ENCODE results near the gene PHLPP1.

Gene PHLPP1

DNA sequence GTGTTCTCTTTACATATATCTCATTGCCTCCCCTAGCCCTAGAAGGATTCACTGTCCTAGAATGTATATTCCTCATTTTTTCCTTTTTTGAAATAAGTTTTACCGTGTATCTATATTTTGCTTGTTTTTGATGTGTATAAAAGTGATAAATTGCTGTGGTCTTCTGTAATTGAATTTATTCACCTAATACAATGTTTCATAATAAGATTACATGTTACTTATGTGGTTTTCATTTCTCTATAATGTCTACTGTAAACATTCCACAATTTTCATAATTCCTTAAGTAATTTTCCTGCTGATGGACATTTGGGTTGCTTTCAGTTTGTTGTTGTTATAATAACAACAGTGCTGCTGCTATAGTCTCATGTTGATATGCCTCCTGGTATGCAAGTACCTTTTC is 118.2 kb downstream of the PHLPP1 start:
- whole genome bisulfite sequencing, 2 donors (ENCODE audit: extremely low coverage in 2 of 2, insufficient read length in 2 of 2, insufficient replicate concordance in 1 of 2): no CpG with 5 or more reads among the region's 1 CpG
- H2BK5ac ChIP-seq (ENCODE audit: low read length): no peak overlapping the region
- no peak overlapping the region for H3K27ac ChIP-seq (replicated peaks; ENCODE audit: low read length)
- H3K9me3 ChIP-seq (replicated peaks in 1 of 2; ENCODE audit: control insufficient read depth in 2 of 2, insufficient read depth in 1 of 2, low read depth in 1 of 2, low read length in 2 of 2): peaks cover 0 to 11% of the 10 kb centered on the region in 2 donors
- H3K14ac ChIP-seq (ENCODE audit: low read length): no peak overlapping the region
- peaks cover 3 to 14% of the 10 kb centered on the region in 2 donors for H3K36me3 ChIP-seq (replicated peaks in 1 of 2; ENCODE audit: control insufficient read depth in 2 of 2, insufficient read depth in 2 of 2, low read length in 2 of 2)
- H3K4me2 ChIP-seq (ENCODE audit: insufficient read depth, low read length, poor library complexity, severe bottlenecking): no peak overlapping the region
- H3K18ac ChIP-seq (ENCODE audit: low read length): no peak overlapping the region
- peaks cover 1% of the 10 kb centered on the region for H3K79me1 ChIP-seq (ENCODE audit: low read depth, low read length)
- no peak overlapping the region for H2AFZ ChIP-seq (ENCODE audit: low read length)
- peaks cover 3 to 9% of the 10 kb centered on the region in 2 donors for H3K4me1 ChIP-seq (ENCODE audit: control insufficient read depth in 2 of 2, insufficient read depth in 1 of 2, low read depth in 1 of 2, low read length in 2 of 2)
- H2AK5ac ChIP-seq (ENCODE audit: low read depth, low read length): no peak overlapping the region
- no peak overlapping the region for H4K91ac ChIP-seq (ENCODE audit: low read depth, low read length, poor library complexity)
- H2BK12ac ChIP-seq (ENCODE audit: low read length): no peak overlapping the region
- H4K8ac ChIP-seq (ENCODE audit: low read depth, low read length): no peak overlapping the region
- H3K9ac ChIP-seq (ENCODE audit: low read depth, low read length, poor library complexity): no peak overlapping the region
- DNase-seq (ENCODE audit: low spot score): no peak
- H3K4ac ChIP-seq (ENCODE audit: low read length): no peak overlapping the region
- H2BK120ac ChIP-seq (ENCODE audit: low read depth, low read length): no peak overlapping the region
- H2BK15ac ChIP-seq (ENCODE audit: low read length): no peak overlapping the region
- no peak overlapping the region for H3K4me3 ChIP-seq (ENCODE audit: low read length in 2 of 2)
- H3K27me3 ChIP-seq (ENCODE audit: control insufficient read depth in 3 of 3, insufficient read depth in 3 of 3, low read depth in 1 of 3, low read length in 3 of 3): no peaks in the 10 kb centered on the region
- H3K23ac ChIP-seq (ENCODE audit: low read depth, low read length, poor library complexity): no peak overlapping the region

DNA sequence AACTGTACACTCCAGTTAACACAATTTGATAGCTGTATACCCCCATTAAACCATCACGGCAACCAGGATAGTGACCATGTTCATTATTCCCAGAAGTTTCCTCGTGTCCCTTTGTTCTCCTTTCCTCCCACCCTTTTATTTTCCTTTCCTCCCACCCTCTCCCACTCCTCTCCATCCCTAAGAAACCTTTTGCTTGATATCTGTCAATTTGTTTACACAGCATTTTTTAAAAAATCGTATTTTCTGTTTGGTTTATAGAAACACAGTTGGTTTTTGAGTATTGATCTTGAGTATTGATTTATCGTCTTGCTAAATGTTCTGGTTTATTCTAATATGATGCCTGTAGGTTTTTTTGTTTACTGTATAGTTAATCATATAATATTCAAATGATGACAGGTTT is 119.4 kb downstream of the PHLPP1 start:
- H3K23ac ChIP-seq (ENCODE audit: low read depth, low read length, poor library complexity): no peak overlapping the region
- H2BK15ac ChIP-seq (ENCODE audit: low read length): no peak overlapping the region
- H2BK120ac ChIP-seq (ENCODE audit: low read depth, low read length): no peak overlapping the region
- peaks cover 0 to 11% of the 10 kb centered on the region in 2 donors for H3K9me3 ChIP-seq (replicated peaks in 1 of 2; ENCODE audit: control insufficient read depth in 2 of 2, insufficient read depth in 1 of 2, low read depth in 1 of 2, low read length in 2 of 2)
- H4K8ac ChIP-seq (ENCODE audit: low read depth, low read length): no peak overlapping the region
- WGBS, 2 donors (ENCODE audit: extremely low coverage in 2 of 2, insufficient read length in 2 of 2, insufficient replicate concordance in 1 of 2): no CpG with 5 or more reads among the region's 4 CpGs
- H2AFZ ChIP-seq (ENCODE audit: low read length): no peak overlapping the region
- H2BK5ac ChIP-seq (ENCODE audit: low read length): no peak overlapping the region
- no peak overlapping the region for H3K4me3 ChIP-seq (ENCODE audit: low read length in 2 of 2)
- H2AK5ac ChIP-seq (ENCODE audit: low read depth, low read length): no peak overlapping the region
- no peak overlapping the region for H2BK12ac ChIP-seq (ENCODE audit: low read length)
- DNase-seq (ENCODE audit: low spot score): no peak
- H3K36me3 ChIP-seq (replicated peaks in 1 of 2; ENCODE audit: control insufficient read depth in 2 of 2, insufficient read depth in 2 of 2, low read length in 2 of 2): peaks cover 3 to 23% of the 10 kb centered on the region in 2 donors
- no peak overlapping the region for H4K91ac ChIP-seq (ENCODE audit: low read depth, low read length, poor library complexity)
- H3K4ac ChIP-seq (ENCODE audit: low read length): no peak overlapping the region
- H3K27ac ChIP-seq (replicated peaks; ENCODE audit: low read length): no peak overlapping the region
- H3K79me1 ChIP-seq (ENCODE audit: low read depth, low read length): peaks cover 1% of the 10 kb centered on the region
- H3K4me1 ChIP-seq (ENCODE audit: control insufficient read depth in 2 of 2, insufficient read depth in 1 of 2, low read depth in 1 of 2, low read length in 2 of 2): peaks cover 3 to 13% of the 10 kb centered on the region in 2 donors
- H3K4me2 ChIP-seq (ENCODE audit: insufficient read depth, low read length, poor library complexity, severe bottlenecking): no peak overlapping the region
- no peak overlapping the region for H3K18ac ChIP-seq (ENCODE audit: low read length)
- no peaks in the 10 kb centered on the region for H3K27me3 ChIP-seq (ENCODE audit: control insufficient read depth in 3 of 3, insufficient read depth in 3 of 3, low read depth in 1 of 3, low read length in 3 of 3)
- no peak overlapping the region for H3K14ac ChIP-seq (ENCODE audit: low read length)
- no peak overlapping the region for H3K9ac ChIP-seq (ENCODE audit: low read depth, low read length, poor library complexity)

DNA sequence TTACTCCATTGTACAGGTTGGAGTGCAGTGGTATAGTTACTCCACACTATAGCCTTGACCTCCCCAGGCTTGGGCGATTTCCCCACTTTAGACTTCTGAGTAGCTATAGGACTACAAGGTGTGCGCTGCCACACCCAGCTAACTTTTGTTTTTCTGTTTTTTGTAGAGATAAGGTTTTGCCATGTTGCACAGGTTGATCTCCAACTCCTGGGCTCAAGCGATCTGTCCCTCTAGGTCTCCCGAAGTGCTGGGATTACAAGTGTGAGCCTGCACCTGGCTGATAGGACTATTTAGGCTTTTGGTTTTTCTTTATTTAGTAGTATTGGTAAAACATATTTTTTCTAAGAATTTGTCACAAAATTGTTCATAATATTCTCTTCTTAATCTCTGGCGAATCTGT is 121.7 kb downstream of the PHLPP1 start:
- Histone ChIP-seq H4K8ac (ENCODE audit: low read depth, low read length) (no peak overlapping the region), H3K23ac (ENCODE audit: low read depth, low read length, poor library complexity) (no peak overlapping the region), H3K4ac (ENCODE audit: low read length) (no peak overlapping the region), H3K36me3 (replicated peaks in 1 of 2; ENCODE audit: control insufficient read depth in 2 of 2, insufficient read depth in 2 of 2, low read length in 2 of 2) (peaks cover 0 to 15% of the 10 kb centered on the region in 2 donors), H2BK5ac (ENCODE audit: low read length) (no peak overlapping the region), H4K91ac (ENCODE audit: low read depth, low read length, poor library complexity) (no peak overlapping the region), H2BK15ac (ENCODE audit: low read length) (no peak overlapping the region), H3K79me1 (ENCODE audit: low read depth, low read length) (peaks cover 1% of the 10 kb centered on the region), H3K27me3 (ENCODE audit: control insufficient read depth in 3 of 3, insufficient read depth in 3 of 3, low read depth in 1 of 3, low read length in 3 of 3) (no peaks in the 10 kb centered on the region), H3K9ac (ENCODE audit: low read depth, low read length, poor library complexity) (no peak overlapping the region), H3K14ac (ENCODE audit: low read length) (no peak overlapping the region), H3K27ac (replicated peaks; ENCODE audit: low read length) (no peak overlapping the region), H3K4me1 (ENCODE audit: control insufficient read depth in 2 of 2, insufficient read depth in 1 of 2, low read depth in 1 of 2, low read length in 2 of 2) (peaks cover 3 to 13% of the 10 kb centered on the region in 2 donors), H2AK5ac (ENCODE audit: low read depth, low read length) (no peak overlapping the region), H2BK120ac (ENCODE audit: low read depth, low read length) (no peak overlapping the region), H3K4me2 (ENCODE audit: insufficient read depth, low read length, poor library complexity, severe bottlenecking) (no peak overlapping the region), H2BK12ac (ENCODE audit: low read length) (no peak overlapping the region), H2AFZ (ENCODE audit: low read length) (no peak overlapping the region), H3K9me3 (replicated peaks in 1 of 2; ENCODE audit: control insufficient read depth in 2 of 2, insufficient read depth in 1 of 2, low read depth in 1 of 2, low read length in 2 of 2) (peaks cover 0 to 7% of the 10 kb centered on the region in 2 donors), H3K4me3 (ENCODE audit: low read length in 2 of 2) (no peak overlapping the region), H3K18ac (ENCODE audit: low read length) (no peak overlapping the region)
- DNase-seq (ENCODE audit: low spot score): no peak
- WGBS, 2 donors (ENCODE audit: extremely low coverage in 2 of 2, insufficient read length in 2 of 2, insufficient replicate concordance in 1 of 2): no CpG with 5 or more reads among the region's 5 CpGs

DNA sequence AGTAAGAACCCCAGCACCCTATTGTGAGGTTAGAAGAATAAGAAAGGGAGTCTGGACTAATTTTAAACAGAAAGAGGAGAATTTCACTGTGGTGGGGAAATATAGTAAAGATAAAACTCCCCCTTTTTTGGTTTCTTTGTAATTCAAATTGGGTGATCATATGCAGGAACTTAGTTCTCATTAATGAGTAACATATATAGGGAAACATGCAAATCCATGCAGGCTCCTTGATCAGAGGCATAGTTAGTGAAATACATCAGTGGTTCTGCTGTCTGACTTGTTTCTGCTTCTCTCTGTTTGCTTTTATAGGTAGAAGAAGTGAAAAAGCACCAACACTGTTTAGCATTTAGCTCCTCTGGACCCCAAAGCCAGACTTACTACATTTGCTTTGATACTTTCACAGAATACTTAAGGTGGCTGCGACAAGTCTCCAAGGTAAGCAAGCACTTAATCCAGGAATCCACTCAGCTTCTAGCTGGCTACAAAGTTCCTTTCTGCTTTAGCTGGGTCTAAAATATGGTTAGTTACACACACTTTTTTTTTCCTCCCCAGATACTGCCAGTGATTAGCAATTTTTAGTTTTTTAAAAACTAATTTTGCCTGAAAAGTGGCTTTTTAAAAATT is 123.2 kb downstream of the PHLPP1 start:
- no peak overlapping the region for H3K27ac ChIP-seq (replicated peaks; ENCODE audit: low read length)
- H3K4me3 ChIP-seq (ENCODE audit: low read length in 2 of 2): no peak overlapping the region
- no peak overlapping the region for H2BK15ac ChIP-seq (ENCODE audit: low read length)
- peaks cover 0 to 15% of the 10 kb centered on the region in 2 donors for H3K36me3 ChIP-seq (replicated peaks in 1 of 2; ENCODE audit: control insufficient read depth in 2 of 2, insufficient read depth in 2 of 2, low read length in 2 of 2)
- H3K79me1 ChIP-seq (ENCODE audit: low read depth, low read length): peaks cover 1% of the 10 kb centered on the region
- no peak for DNase-seq (ENCODE audit: low spot score)
- H2BK12ac ChIP-seq (ENCODE audit: low read length): no peak overlapping the region
- no peak overlapping the region for H2AK5ac ChIP-seq (ENCODE audit: low read depth, low read length)
- H3K23ac ChIP-seq (ENCODE audit: low read depth, low read length, poor library complexity): no peak overlapping the region
- no peak overlapping the region for H2AFZ ChIP-seq (ENCODE audit: low read length)
- H3K9ac ChIP-seq (ENCODE audit: low read depth, low read length, poor library complexity): no peak overlapping the region
- peaks cover 0 to 10% of the 10 kb centered on the region in 2 donors for H3K9me3 ChIP-seq (replicated peaks in 1 of 2; ENCODE audit: control insufficient read depth in 2 of 2, insufficient read depth in 1 of 2, low read depth in 1 of 2, low read length in 2 of 2)
- no CpG with 5 or more reads among the region's 1 CpG for WGBS, 2 donors (ENCODE audit: extremely low coverage in 2 of 2, insufficient read length in 2 of 2, insufficient replicate concordance in 1 of 2)
- no peak overlapping the region for H4K91ac ChIP-seq (ENCODE audit: low read depth, low read length, poor library complexity)
- H2BK5ac ChIP-seq (ENCODE audit: low read length): no peak overlapping the region
- H3K4ac ChIP-seq (ENCODE audit: low read length): no peak overlapping the region
- H3K27me3 ChIP-seq (ENCODE audit: control insufficient read depth in 3 of 3, insufficient read depth in 3 of 3, low read depth in 1 of 3, low read length in 3 of 3): no peaks in the 10 kb centered on the region
- no peak overlapping the region for H2BK120ac ChIP-seq (ENCODE audit: low read depth, low read length)
- H3K4me2 ChIP-seq (ENCODE audit: insufficient read depth, low read length, poor library complexity, severe bottlenecking): no peak overlapping the region
- H3K4me1 ChIP-seq (ENCODE audit: control insufficient read depth in 2 of 2, insufficient read depth in 1 of 2, low read depth in 1 of 2, low read length in 2 of 2): peaks cover 3 to 11% of the 10 kb centered on the region in 2 donors
- no peak overlapping the region for H3K14ac ChIP-seq (ENCODE audit: low read length)
- H4K8ac ChIP-seq (ENCODE audit: low read depth, low read length): no peak overlapping the region
- H3K18ac ChIP-seq (ENCODE audit: low read length): no peak overlapping the region

All from neuronal stem cell (in vitro differentiated cells).